ENCODE data around the gene ZNRF2.

The ZNRF2 gene

GRCh38 chr7:30252885-30253795, 31.3 kb upstream of the ZNRF2 start:
- TF ChIP-seq CTCF (IDR thresholded peaks at IDR 0.05; ENCODE audit: low read depth, low read length, missing control alignments): no peak
- no peak for DNase-seq (ENCODE audit: low read depth)
- H3K4me3 ChIP-seq (ENCODE audit: low read depth, low read length): no peak overlapping the region

DNA sequence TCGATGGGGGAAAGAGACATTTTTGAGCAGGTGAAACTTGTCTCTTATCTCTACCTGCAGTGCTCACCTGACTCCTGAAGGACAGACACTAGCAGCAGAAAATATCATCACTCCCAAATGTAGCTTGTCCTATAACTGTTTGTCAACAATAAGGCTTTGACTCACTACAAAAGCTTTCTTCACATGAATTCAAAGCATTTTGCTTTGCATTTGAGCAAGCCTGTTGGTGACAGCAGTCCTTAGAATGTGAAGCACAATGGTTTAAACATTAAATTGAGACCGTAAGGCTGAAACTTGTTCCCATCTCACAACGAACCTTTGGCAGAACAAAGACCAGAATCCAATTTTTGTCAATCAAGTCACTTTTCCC, 30.6 kb upstream of the ZNRF2 start:
- no peak for TF ChIP-seq CTCF (IDR thresholded peaks at IDR 0.05; ENCODE audit: low read depth, low read length, missing control alignments)
- H3K4me3 ChIP-seq (ENCODE audit: low read depth, low read length): no peak overlapping the region
- no peak for DNase-seq (ENCODE audit: low read depth)

DNA sequence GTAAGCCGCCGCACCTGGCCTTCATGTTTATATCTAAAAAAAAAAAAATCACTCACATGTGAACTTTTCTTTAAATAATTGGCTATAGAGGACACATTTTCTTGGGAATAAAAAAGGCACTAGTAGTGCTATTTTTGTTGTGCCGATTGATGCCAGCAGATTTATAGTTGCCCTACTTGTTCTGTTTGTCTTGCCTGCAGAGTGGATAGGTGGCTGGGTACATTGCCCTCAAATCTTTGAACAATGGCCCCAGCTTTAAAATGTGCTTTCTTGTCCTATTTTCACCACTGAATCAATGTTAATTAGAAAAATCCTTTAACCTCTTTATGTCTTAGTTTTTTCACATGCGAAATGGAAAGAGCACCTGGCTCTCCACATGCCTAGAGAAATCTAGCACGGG, 30.1 kb upstream of the ZNRF2 start:
- TF ChIP-seq CTCF (IDR thresholded peaks at IDR 0.05; ENCODE audit: low read depth, low read length, missing control alignments): no peak
- H3K4me3 ChIP-seq (ENCODE audit: low read depth, low read length): no peak overlapping the region
- no peak for DNase-seq (ENCODE audit: low read depth)

- no peak for DNase-seq (ENCODE audit: low read depth)
- no peak for TF ChIP-seq CTCF (IDR thresholded peaks at IDR 0.05; ENCODE audit: low read depth, low read length, missing control alignments)
- no peak overlapping the region for H3K4me3 ChIP-seq (ENCODE audit: low read depth, low read length)
Measured at GRCh38 chr7:30254717-30255063, 29.7 kb upstream of the ZNRF2 start.

DNA sequence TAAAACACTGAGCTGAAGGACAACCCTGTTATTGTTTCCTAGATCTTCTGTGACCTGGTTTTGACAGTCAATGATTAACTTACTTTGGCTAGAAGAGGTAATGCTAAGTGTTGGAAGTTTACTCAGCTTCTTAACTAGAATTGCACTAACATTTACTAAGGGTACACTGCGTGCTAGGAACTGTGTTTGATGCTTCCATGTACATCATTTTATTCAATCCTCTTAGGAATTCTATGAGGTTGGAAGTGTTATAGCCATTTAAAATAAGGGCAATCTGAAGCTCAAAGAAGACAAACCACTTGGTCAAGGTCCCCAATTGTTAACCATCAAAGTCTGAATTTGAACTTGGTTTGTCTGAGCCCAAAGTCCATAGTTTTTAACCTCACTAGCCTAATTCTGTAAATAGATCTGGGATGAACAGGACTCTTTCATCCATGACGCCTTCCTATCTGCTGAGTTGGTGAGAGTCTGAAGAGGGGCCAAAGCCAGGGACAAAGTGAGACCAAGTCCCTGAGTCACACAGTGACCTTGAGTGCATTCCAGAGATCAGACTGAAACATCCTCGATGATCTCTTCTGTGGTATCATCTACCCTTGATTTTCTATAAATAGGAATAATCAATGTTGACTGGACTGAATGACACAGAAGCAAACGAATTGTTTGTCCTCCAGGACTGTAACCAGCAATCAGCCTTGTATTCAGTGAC, 29.2 kb upstream of the ZNRF2 start:
- no peak for DNase-seq (ENCODE audit: low read depth)
- H3K4me3 ChIP-seq (ENCODE audit: low read depth, low read length): no peak overlapping the region
- TF ChIP-seq CTCF (IDR thresholded peaks at IDR 0.05; ENCODE audit: low read depth, low read length, missing control alignments): no peak

- H3K4me3 ChIP-seq (ENCODE audit: low read depth, low read length): no peak overlapping the region
- TF ChIP-seq CTCF (IDR thresholded peaks at IDR 0.05; ENCODE audit: low read depth, low read length, missing control alignments): no peak
- no peak for DNase-seq (ENCODE audit: low read depth)
Measured at GRCh38 chr7:30256349-30256858, 28.0 kb upstream of the ZNRF2 start.

All from GM12864 (cell line).